Right renal cortex interstitium (tissue), 3 donors: ENCODE measurements around the gene C11orf98. TPM values are rescaled to one million over a fixed set of nuclear protein-coding genes. Genes with fewer than 3 reads are reported as not detected.

ENCODE experiments used
- DNase-seq, 3 donors: peaks; one replicate each; pipeline ENCODE4 v3.0.0-alpha.2; 2013; ENCODE audit warnings: low read depth in 3 of 3, low spot score in 2 of 3
- polyA plus RNA-seq, 3 donors: library from polyadenylated mRNA; unstranded; fragments of 120-200 nt; gene quantifications; one replicate each; pipeline ENCODE4 v1.2.1, GENCODE V29; 2013; ENCODE audit not compliant: insufficient read length in 3 of 3

C11orf98 gene
- polyA plus RNA-seq, 3 donors: 47.0 to 57.9 (median 51.7) TPM

- no peak for DNase-seq
These were observed 50.7 kb downstream of the C11orf98 start for GRCh38 chr11:62614275-62614674.

- no peak for DNase-seq
These were observed 51.7 kb downstream of the C11orf98 start for GRCh38 chr11:62613291-62613778.

Other genes with a start within 250 kb of the C11orf98 start
- gene SCGB1A1, start 246.2 kb downstream of the C11orf98 start, polyA plus RNA-seq: not detected
- gene AHNAK, start 118.4 kb downstream of the C11orf98 start, polyA plus RNA-seq: 100 to 1,000 TPM; 204 to 222 (median 220) TPM
- 1,000 to 10,000 TPM; 2,168 to 2,372 (median 2,294) TPM for gene EEF1G, start 91.3 kb downstream of the C11orf98 start, polyA plus RNA-seq
- 10 to 100 TPM; 17.9 to 21.5 (median 19.0) TPM for gene TUT1, start 73.7 kb downstream of the C11orf98 start, polyA plus RNA-seq
- 10 to 100 TPM; 90.2 to 96.7 (median 96.2) TPM for gene MTA2, start 63.3 kb downstream of the C11orf98 start, polyA plus RNA-seq
- 10 to 100 TPM; 24.4 to 32.6 (median 26.1) TPM for gene EML3, start 52.4 kb downstream of the C11orf98 start, polyA plus RNA-seq
- gene ROM1, start 52.0 kb downstream of the C11orf98 start, polyA plus RNA-seq: 1 to 10 TPM; 2.7 to 3.6 (median 3.6) TPM
- 10 to 100 TPM; 23.1 to 27.0 (median 25.0) TPM for gene B3GAT3, start 43.2 kb downstream of the C11orf98 start, polyA plus RNA-seq
- 100 to 1,000 TPM; 390 to 407 (median 396) TPM for gene GANAB, start 18.6 kb downstream of the C11orf98 start, polyA plus RNA-seq
- gene INTS5, start 11.9 kb downstream of the C11orf98 start, polyA plus RNA-seq: 10 to 100 TPM; 19.0 to 21.3 (median 19.4) TPM
- 1 to 10 TPM; 3.9 to 5.6 (median 4.3) TPM for gene CSKMT, start 102 bp upstream of the C11orf98 start, polyA plus RNA-seq
- gene UQCC3, start 6.5 kb upstream of the C11orf98 start, polyA plus RNA-seq: 1 to 10 TPM; 6.6 to 8.4 (median 6.8) TPM
- 1 to 10 TPM; 5.4 to 8.2 (median 6.1) TPM for gene LBHD1, start 7.1 kb upstream of the C11orf98 start, polyA plus RNA-seq
- gene UBXN1, start 13.9 kb upstream of the C11orf98 start, polyA plus RNA-seq: 100 to 1,000 TPM; 160 to 169 (median 161) TPM
- gene LRRN4CL, start 24.3 kb upstream of the C11orf98 start, polyA plus RNA-seq: under 1 TPM; 0.78 to 0.95 (median 0.85) TPM
- gene BSCL2, start 42.2 kb upstream of the C11orf98 start, polyA plus RNA-seq: 10 to 100 TPM; 65.2 to 74.4 (median 71.1) TPM
- 1 to 10 TPM; 1.5 to 1.9 (median 1.7) TPM for gene GNG3, start 42.5 kb upstream of the C11orf98 start, polyA plus RNA-seq
- 10 to 100 TPM; 78.7 to 83.8 (median 81.4) TPM for gene HNRNPUL2, start 62.2 kb upstream of the C11orf98 start, polyA plus RNA-seq
- 10 to 100 TPM; 35.2 to 42.4 (median 38.0) TPM for gene TTC9C, start 63.3 kb upstream of the C11orf98 start, polyA plus RNA-seq
- gene ZBTB3, start 89.0 kb upstream of the C11orf98 start, polyA plus RNA-seq: 1 to 10 TPM; 6.8 to 9.1 (median 7.0) TPM
- 100 to 1,000 TPM; 173 to 180 (median 179) TPM for gene POLR2G, start 96.4 kb upstream of the C11orf98 start, polyA plus RNA-seq
- 10 to 100 TPM; 27.9 to 30.9 (median 28.4) TPM for gene TAF6L, start 106.2 kb upstream of the C11orf98 start, polyA plus RNA-seq
- gene TMEM179B, start 122.2 kb upstream of the C11orf98 start, polyA plus RNA-seq: 10 to 100 TPM; 66.4 to 71.6 (median 67.9) TPM
- 10 to 100 TPM; 22.5 to 26.6 (median 26.3) TPM for gene TMEM223, start 126.8 kb upstream of the C11orf98 start, polyA plus RNA-seq
- gene NXF1, start 140.2 kb upstream of the C11orf98 start, polyA plus RNA-seq: 100 to 1,000 TPM; 107 to 140 (median 121) TPM
- 10 to 100 TPM; 50.3 to 54.5 (median 51.4) TPM for gene STX5, start 166.8 kb upstream of the C11orf98 start, polyA plus RNA-seq
- gene TEX54, start 167.6 kb upstream of the C11orf98 start, polyA plus RNA-seq: under 1 TPM; 0.28 to 0.43 (median 0.33) TPM
- gene WDR74, start 174.4 kb upstream of the C11orf98 start, polyA plus RNA-seq: 10 to 100 TPM; 31.2 to 36.0 (median 33.7) TPM
- 100 to 1,000 TPM; 209 to 222 (median 211) TPM for gene SLC3A2, start 215.7 kb upstream of the C11orf98 start, polyA plus RNA-seq